Spleen (tissue), 7 donors: ENCODE data around the gene CLIC5.

Experiments
- CTCF ChIP-seq, 11 experiments: fragments of 200-600 bp in 7 of 11; fragments of 450-650 bp in 4 of 11; sonication (generic) in 4 of 11; IDR thresholded peaks in 8 of 11; conservative IDR thresholded peaks in 3 of 11; 1 replicate in 7 of 11; 2 replicates in 4 of 11; pipeline versions ENCODE4 v1.4.0 to v1.8.0; 2016 to 2021; ENCODE audit warnings: antibody characterized with exemption in 11 of 11, inconsistent platforms in 4 of 11, mild to moderate bottlenecking in 1 of 11
- POLR2A ChIP-seq, 3 donors: fragments of 450-650 bp; IDR thresholded peaks; one replicate each; pipeline ENCODE4 v1.5.1; 2017; ENCODE audit warnings: antibody characterized with exemption in 3 of 3, mild to moderate bottlenecking in 1 of 3
- POLR2AphosphoS5 ChIP-seq, 3 donors: sonication (generic); formaldehyde crosslinking; IDR thresholded peaks; one replicate each; pipeline ENCODE4 v1.5.1; 2017; ENCODE audit warnings: antibody characterized with exemption in 3 of 3
- donor health status: DM: no; HTN: no; CAD: no; lungs with moderate emphysema.
- donor health status: DM: no; HTN: no; CAD: no.
- donor health status: DM: no; HTN: no; CAD: no.

GRCh38 chr6:46062312-46062711, 46.7 kb upstream of the CLIC5 start:
- no peak for TF ChIP-seq CTCF (IDR thresholded peaks at IDR 0.05 in 8 of 11, conservative IDR thresholded peaks at IDR 0.05 in 3 of 11)
- peak in 2 of 3 donors; percentile 66 to 70 for TF ChIP-seq POLR2AphosphoS5 (IDR thresholded peaks at IDR 0.05)
- TF ChIP-seq POLR2A (IDR thresholded peaks at IDR 0.05), result no peak
